DMS153 treated with DMSO at 0.1 percent for 48 hours (cell line): ENCODE results near the gene DRD3.

Experiments used
- DNase-seq: peaks from one replicate; lab custom pipeline; 2025; ENCODE audit not compliant: unreplicated experiment; lab: John Stamatoyannopoulos, UW

DRD3 gene

GRCh38 chr3:114079761-114080160, 99.1 kb downstream of the DRD3 start:
- no peak for DNase-seq

GRCh38 chr3:114078126-114078525, 100.7 kb downstream of the DRD3 start:
- DNase-seq = no peak
